Activated T-helper 17 cell treated with anti-CD3 and anti-CD28 coated beads, Interleukin-2, amount 50 U/mL, for 72 hours (primary cell): Measurements from ENCODE around the gene PTGR3. TPM values are rescaled to one million over a fixed set of nuclear protein-coding genes. Genes with fewer than 3 reads are reported as not detected.

Source experiments
- ATAC-seq: fragments of 150-1000 bp; cut with Tn5 transposase; replicated peaks from 2 replicates; pipeline ENCODE4 v1.10.0; 2021; ENCODE audit warnings: mild to moderate bottlenecking, moderate library complexity
- H3K27ac Mint-ChIP-seq: one replicate; pipeline ENCODE4 v1.8.0; 2022; ENCODE audit warnings: mixed read lengths
- H3K27me3 Mint-ChIP-seq: one replicate; pipeline ENCODE4 v1.8.0; 2022; ENCODE audit warnings: mixed read lengths
- H3K36me3 Mint-ChIP-seq: one replicate; pipeline ENCODE4 v1.8.0; 2022; ENCODE audit warnings: low read depth, mild to moderate bottlenecking, mixed read lengths
- H3K4me1 Mint-ChIP-seq: one replicate; pipeline ENCODE4 v1.8.0; 2022; ENCODE audit warnings: mixed read lengths
- H3K4me3 Mint-ChIP-seq: one replicate; pipeline ENCODE4 v1.8.0; 2022; ENCODE audit warnings: mild to moderate bottlenecking, mixed read lengths
- H3K9me3 Mint-ChIP-seq: one replicate; pipeline ENCODE4 v1.8.0; 2022; ENCODE audit warnings: mixed read lengths
- total RNA-seq, 2 donors: library from RNA; stranded (reverse); gene quantifications; one replicate each; pipeline ENCODE4 v1.2.3, GENCODE V29; 2022

The PTGR3 gene
- total RNA-seq, 2 donors from 2014 or later = 20.9 to 27.3 TPM

GRCh38 chr18:75226956-75227316, 18.0 kb upstream of the PTGR3 start:
- Mint-ChIP-seq H3K4me1 (no peaks in the 10 kb centered on the region), H3K36me3 (peaks cover 6% of the 10 kb centered on the region), H3K4me3 (no peak overlapping the region), H3K27me3 (no peaks in the 10 kb centered on the region), H3K9me3 (no peaks in the 10 kb centered on the region), H3K27ac (peak overlapping the region; percentile 59)
- no peak for ATAC-seq

- no peak for ATAC-seq
These were observed 17.5 kb upstream of the PTGR3 start for GRCh38 chr18:75226286-75226955.

DNA sequence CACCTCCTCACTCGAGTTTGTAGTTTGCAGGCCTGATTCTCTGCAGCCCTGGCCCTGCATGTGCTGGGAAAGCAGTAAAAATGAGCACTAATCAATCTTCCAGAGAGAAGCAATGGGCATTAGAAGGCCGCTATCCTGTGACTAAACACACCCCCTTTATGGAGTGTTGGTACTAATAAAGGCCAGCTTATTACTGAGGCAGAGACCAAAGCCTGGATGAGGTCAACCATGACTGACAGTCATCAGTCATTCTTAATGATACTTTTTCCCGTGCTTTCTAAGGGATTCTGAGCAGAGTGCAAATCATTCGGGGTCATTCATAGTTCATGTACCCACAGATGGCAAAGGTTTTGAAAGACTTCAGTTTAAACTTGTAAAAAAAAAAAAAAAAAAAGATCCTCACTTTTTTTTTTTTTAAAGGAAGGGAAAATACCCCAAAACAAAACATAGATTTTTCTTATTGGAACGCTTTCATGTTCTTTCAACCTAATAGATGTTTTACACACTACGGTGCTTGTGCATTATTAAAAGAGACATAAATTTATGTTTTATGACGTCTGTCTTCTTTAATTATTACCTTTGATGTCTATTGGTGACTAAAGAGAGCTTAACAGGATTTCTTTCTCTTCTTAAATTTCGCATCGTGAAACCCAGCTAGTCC, 14.9 kb upstream of the PTGR3 start:
- H3K27ac Mint-ChIP-seq = no peak overlapping the region
- H3K9me3 Mint-ChIP-seq = no peaks in the 10 kb centered on the region
- no peak overlapping the region for H3K4me3 Mint-ChIP-seq
- no peaks in the 10 kb centered on the region for H3K36me3 Mint-ChIP-seq
- no peak for ATAC-seq
- H3K27me3 Mint-ChIP-seq = no peaks in the 10 kb centered on the region
- H3K4me1 Mint-ChIP-seq = no peaks in the 10 kb centered on the region

More at GRCh38 chr18:75226286-75226955, 17.5 kb upstream of the PTGR3 start:
- H3K27ac Mint-ChIP-seq = no peak overlapping the region
- no peaks in the 10 kb centered on the region for H3K27me3 Mint-ChIP-seq
- peaks cover 6% of the 10 kb centered on the region for H3K36me3 Mint-ChIP-seq
- no peaks in the 10 kb centered on the region for H3K4me1 Mint-ChIP-seq
- H3K4me3 Mint-ChIP-seq = no peak overlapping the region
- no peaks in the 10 kb centered on the region for H3K9me3 Mint-ChIP-seq

DNA sequence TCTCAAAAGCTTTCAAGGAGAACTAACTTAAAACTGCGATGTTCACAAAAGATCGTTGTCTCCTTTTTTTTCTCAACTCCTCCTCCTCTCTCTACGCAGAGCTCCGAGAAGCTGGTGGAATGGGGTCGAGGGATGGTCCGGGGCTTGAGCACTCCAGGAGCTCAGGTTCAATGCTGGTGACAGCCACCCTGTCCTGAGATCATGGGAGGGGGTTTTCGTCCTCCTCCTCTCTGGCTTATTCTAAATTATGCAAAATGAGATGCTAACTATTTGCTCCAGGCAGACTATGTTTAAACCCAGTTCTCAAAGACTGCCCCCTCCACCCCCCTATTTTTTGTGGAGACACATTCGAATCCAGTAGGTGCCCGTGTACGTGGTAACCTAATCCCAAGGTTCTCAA, 13.5 kb upstream of the PTGR3 start:
- Mint-ChIP-seq H3K9me3 (no peaks in the 10 kb centered on the region), H3K4me3 (peak overlapping the region; percentile 31), H3K4me1 (no peaks in the 10 kb centered on the region), H3K27ac (no peak overlapping the region), H3K36me3 (no peaks in the 10 kb centered on the region), H3K27me3 (no peaks in the 10 kb centered on the region)
- no peak for ATAC-seq

DNA sequence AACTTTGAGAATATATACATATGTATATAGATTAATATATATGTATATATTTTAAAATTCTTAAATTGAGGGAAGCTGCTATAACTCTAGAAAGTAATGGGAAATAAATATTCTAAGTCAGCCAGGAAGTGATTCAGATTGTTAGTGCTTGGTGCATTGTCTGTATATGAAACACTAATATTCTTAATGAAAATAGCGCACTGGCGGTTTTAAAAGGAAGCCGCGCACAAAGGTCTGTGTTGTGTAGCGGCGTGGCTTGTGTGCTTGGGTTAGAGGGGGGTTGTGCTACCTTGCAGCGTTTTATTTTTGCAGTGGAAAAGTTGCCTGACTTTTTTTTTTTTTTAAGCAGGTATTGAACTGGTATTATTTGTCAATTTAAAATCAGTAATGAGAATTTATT, 13.0 kb upstream of the PTGR3 start:
- no peak overlapping the region for H3K27ac Mint-ChIP-seq
- H3K4me3 Mint-ChIP-seq = peak overlapping the region; percentile 31
- ATAC-seq = no peak
- no peaks in the 10 kb centered on the region for H3K27me3 Mint-ChIP-seq
- H3K9me3 Mint-ChIP-seq = no peaks in the 10 kb centered on the region
- no peaks in the 10 kb centered on the region for H3K36me3 Mint-ChIP-seq
- no peaks in the 10 kb centered on the region for H3K4me1 Mint-ChIP-seq

GRCh38 chr18:75221397-75221796, 12.5 kb upstream of the PTGR3 start:
- no peaks in the 10 kb centered on the region for H3K9me3 Mint-ChIP-seq
- H3K4me1 Mint-ChIP-seq = peaks cover 4% of the 10 kb centered on the region
- H3K4me3 Mint-ChIP-seq = peak overlapping the region; percentile 31

DNA sequence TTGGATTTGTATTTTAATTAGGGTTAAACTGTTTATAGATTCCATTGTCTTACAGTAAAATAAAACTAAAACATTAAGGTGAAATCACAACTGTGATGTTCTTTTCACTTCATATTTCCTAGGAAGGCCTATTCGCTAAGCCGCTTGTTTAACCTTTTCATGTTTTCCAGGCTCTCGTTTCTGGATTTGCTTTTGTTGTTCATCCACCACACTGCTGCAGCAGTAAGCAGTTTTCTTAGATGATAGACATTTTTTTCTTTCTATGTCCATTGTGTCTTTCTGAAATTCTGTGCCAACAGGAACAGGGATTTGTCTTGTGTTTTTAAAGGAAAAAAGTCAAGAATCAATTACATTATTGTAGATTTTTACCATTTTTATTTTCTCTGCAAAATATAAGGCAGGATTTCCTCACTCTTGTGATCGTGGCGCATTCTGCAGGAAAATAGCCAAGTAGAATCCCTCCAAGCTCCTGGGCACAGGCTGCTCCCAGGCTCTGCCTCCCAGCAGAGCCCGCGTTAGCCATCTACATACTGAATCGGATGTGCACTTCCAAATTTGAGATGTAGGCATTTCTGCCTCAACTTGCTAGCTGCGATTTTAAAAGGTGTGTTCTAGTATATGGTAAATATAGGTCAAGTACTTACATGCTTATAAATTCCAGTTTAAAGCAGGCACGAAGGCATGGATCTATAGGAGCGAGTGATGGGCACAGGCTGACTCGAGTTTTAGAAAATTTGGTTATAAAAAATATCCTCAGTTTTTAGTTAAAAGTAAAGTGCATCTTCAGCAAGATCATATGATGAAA, 11.8 kb upstream of the PTGR3 start:
- H3K27me3 Mint-ChIP-seq = no peaks in the 10 kb centered on the region
- no peak overlapping the region for H3K4me3 Mint-ChIP-seq
- no peak overlapping the region for H3K27ac Mint-ChIP-seq
- H3K36me3 Mint-ChIP-seq = no peaks in the 10 kb centered on the region
- ATAC-seq = no peak
- H3K4me1 Mint-ChIP-seq = peaks cover 9% of the 10 kb centered on the region
- no peaks in the 10 kb centered on the region for H3K9me3 Mint-ChIP-seq

More at GRCh38 chr18:75221397-75221796, 12.5 kb upstream of the PTGR3 start:
- Mint-ChIP-seq H3K27ac (no peak overlapping the region), H3K36me3 (no peaks in the 10 kb centered on the region), H3K27me3 (no peaks in the 10 kb centered on the region)
- no peak for ATAC-seq

DNA sequence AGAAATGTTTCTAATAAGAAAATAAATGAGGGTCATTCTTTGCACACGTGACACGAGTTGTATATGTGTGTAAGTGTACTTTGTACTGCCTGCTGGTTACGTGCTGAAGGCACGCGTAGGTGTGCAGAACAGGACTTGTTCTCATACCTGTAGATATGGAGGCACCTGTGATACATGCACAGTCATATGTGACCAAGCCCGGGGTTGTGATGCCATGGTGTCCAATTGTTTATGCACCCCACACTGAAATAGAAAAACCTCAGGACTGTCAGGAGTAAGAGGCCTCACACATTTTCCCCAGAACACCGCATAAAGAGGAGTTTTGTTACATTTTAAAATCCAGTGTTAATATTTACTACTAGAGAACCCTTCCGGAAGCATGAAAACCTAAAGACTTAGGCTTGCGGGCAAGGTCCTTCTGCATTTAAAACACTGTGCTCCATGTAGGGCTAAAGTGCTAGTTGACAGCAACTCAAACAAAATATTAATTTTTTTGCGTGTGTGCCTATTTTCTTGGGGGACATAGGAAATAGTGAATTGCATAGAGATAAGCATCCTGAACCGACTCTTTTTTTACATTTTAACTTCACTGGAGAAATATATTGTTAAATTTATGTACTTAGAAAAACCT, 10.9 kb upstream of the PTGR3 start:
- Mint-ChIP-seq H3K4me1 (peaks cover 15% of the 10 kb centered on the region), H3K27me3 (no peaks in the 10 kb centered on the region), H3K36me3 (no peaks in the 10 kb centered on the region), H3K27ac (no peak overlapping the region), H3K9me3 (no peaks in the 10 kb centered on the region), H3K4me3 (no peak overlapping the region)
- ATAC-seq = no peak

- Mint-ChIP-seq H3K4me3 (no peak overlapping the region), H3K27ac (no peak overlapping the region), H3K9me3 (no peaks in the 10 kb centered on the region), H3K36me3 (no peaks in the 10 kb centered on the region), H3K27me3 (no peaks in the 10 kb centered on the region), H3K4me1 (peaks cover 23% of the 10 kb centered on the region)
- ATAC-seq = no peak
These were observed 9.4 kb upstream of the PTGR3 start for GRCh38 chr18:75218065-75218923.

GRCh38 chr18:75216911-75217689, 8.2 kb upstream of the PTGR3 start:
- ATAC-seq = peak; percentile 18
- Mint-ChIP-seq H3K36me3 (no peaks in the 10 kb centered on the region), H3K27ac (peak overlapping the region; percentile 82)

GRCh38 chr18:75216212-75216910, 7.4 kb upstream of the PTGR3 start:
- H3K4me1 Mint-ChIP-seq = peaks cover 28% of the 10 kb centered on the region
- H3K36me3 Mint-ChIP-seq = no peaks in the 10 kb centered on the region
- peak overlapping the region; percentile 82 for H3K27ac Mint-ChIP-seq
- peak overlapping the region; percentile 81 for H3K4me3 Mint-ChIP-seq
- no peaks in the 10 kb centered on the region for H3K27me3 Mint-ChIP-seq
- ATAC-seq = peak; percentile 49
- no peaks in the 10 kb centered on the region for H3K9me3 Mint-ChIP-seq

More at GRCh38 chr18:75216911-75217689, 8.2 kb upstream of the PTGR3 start:
- Mint-ChIP-seq H3K4me1 (peaks cover 28% of the 10 kb centered on the region), H3K4me3 (peak overlapping the region; percentile 81), H3K27me3 (no peaks in the 10 kb centered on the region), H3K9me3 (no peaks in the 10 kb centered on the region)

- no peak for ATAC-seq
- Mint-ChIP-seq H3K4me1 (peaks cover 28% of the 10 kb centered on the region), H3K9me3 (no peaks in the 10 kb centered on the region), H3K27me3 (no peaks in the 10 kb centered on the region), H3K36me3 (peaks cover 7% of the 10 kb centered on the region), H3K4me3 (peak overlapping the region; percentile 81), H3K27ac (peak overlapping the region; percentile 79)
These were observed 6.7 kb upstream of the PTGR3 start for GRCh38 chr18:75215663-75216062.
